HL-60/S4 treated with phorbol 12-myristate 13-acetate at 8.2 ng/mL for 4 days and 3 days (cell line): ENCODE data around the gene UGT1A7.

ENCODE experiments used
- in situ Hi-C: fragments of 300-500 bp; cut with MboI; formaldehyde crosslinking; loops from 2 replicates; pipeline ENCODE4 v1.15.0; 2022; ENCODE audit warnings: low sequenced_read_pairs

Gene UGT1A7

GRCh38 chr2:233760043-233760442 is 78.3 kb downstream of the UGT1A7 start, which contains the start of gene UGT1A1:
TSS of gene UGT1A1 (plus strand) at chr2:233760270. CDS start at chr2:233760288, 18 bp downstream.
- in situ Hi-C loops, result no loop called here

GRCh38 chr2:233761040-233761769 is 79.5 kb downstream of the UGT1A7 start:
- in situ Hi-C loops, result no loop called here

DNA sequence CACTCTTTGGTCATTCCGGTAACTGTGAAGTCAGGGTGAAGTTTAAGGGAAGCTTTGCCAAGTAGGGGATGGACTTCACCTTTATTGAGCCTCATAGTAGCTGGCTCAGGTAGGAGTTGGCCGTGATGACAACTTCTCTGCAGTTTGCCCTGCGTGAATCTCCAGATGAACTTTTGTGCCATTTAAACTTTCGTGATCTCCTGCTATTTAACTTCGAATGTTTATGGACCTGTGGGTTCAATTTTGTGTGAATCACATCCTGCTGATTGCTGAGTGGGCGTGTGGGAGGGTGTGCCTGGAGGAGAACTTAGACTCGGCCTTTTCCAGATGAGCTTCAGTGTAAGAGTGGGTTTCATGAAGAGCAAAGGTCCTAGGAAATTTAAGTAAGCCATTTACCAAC is 82.6 kb downstream of the UGT1A7 start:
- in situ Hi-C loops, result no loop called here

DNA sequence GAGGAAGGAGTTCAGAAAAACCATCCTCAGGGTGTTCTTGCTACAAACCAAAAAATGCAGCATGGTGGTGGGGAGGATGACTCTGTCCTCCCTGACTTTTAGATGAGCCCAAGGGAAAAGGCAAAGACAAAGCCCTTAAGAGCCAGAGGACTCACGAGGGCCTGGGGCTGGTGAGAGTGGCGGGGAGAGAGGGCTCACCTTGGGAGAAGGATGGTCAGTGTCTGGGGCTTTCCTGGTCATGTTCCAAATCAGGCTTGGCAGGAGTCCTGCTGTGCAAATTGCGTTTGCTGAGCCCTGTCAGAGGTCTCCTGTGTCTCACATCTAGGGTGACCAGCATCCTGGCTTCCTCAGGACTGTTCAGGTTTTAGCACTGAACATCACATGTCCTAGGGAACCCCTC is 83.1 kb downstream of the UGT1A7 start:
- in situ Hi-C loops, result no loop called here

- in situ Hi-C loops, result no loop called here
Observed at GRCh38 chr2:233766416-233766815, 84.7 kb downstream of the UGT1A7 start.

- in situ Hi-C loops, result no loop called here
Observed at GRCh38 chr2:233768076-233768475, 86.4 kb downstream of the UGT1A7 start.

GRCh38 chr2:233769260-233769659 is 87.6 kb downstream of the UGT1A7 start:
- in situ Hi-C loops, result no loop called here

DNA sequence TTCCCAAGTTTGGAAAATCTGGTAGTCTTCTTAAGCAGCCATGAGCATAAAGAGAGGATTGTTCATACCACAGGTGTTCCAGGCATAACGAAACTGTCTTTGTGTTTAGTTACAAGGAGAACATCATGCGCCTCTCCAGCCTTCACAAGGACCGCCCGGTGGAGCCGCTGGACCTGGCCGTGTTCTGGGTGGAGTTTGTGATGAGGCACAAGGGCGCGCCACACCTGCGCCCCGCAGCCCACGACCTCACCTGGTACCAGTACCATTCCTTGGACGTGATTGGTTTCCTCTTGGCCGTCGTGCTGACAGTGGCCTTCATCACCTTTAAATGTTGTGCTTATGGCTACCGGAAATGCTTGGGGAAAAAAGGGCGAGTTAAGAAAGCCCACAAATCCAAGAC is 90.5 kb downstream of the UGT1A7 start:
- in situ Hi-C loops, result no loop called here

DNA sequence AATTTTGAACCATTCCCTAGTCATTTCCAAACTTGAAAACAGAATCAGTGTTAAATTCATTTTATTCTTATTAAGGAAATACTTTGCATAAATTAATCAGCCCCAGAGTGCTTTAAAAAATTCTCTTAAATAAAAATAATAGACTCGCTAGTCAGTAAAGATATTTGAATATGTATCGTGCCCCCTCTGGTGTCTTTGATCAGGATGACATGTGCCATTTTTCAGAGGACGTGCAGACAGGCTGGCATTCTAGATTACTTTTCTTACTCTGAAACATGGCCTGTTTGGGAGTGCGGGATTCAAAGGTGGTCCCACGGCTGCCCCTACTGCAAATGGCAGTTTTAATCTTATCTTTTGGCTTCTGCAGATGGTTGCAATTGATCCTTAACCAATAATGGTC is 90.9 kb downstream of the UGT1A7 start:
- in situ Hi-C loops, result no loop called here

DNA sequence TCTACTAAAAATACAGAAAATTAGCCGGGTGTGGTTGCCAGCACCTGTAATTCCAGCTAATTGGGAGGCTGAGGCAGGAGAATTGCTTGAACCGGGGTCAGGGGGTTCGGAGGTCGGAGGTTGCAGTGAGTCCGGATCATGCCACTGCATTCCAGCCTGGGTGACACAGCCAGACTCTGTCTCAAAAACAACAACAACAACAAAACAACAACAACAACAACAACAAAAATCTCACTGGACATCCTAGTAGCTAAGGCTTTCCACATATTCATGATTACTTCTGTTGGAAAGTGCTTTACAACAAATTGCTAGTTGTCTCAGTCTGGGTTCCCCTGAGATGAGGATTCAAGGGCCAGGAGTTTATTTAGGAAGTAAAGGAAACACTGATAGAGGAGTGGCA is 92.2 kb downstream of the UGT1A7 start:
- in situ Hi-C loops, result no loop called here

GRCh38 chr2:233775414-233775813 is 93.7 kb downstream of the UGT1A7 start:
- in situ Hi-C loops, result no loop called here

- in situ Hi-C loops, result no loop called here
Observed at GRCh38 chr2:233778030-233778429, 96.3 kb downstream of the UGT1A7 start, which contains the start of gene MROH2A. TSS of gene MROH2A (plus strand) at chr2:233778330. CDS start at chr2:233779359, 1,029 bp downstream.

DNA sequence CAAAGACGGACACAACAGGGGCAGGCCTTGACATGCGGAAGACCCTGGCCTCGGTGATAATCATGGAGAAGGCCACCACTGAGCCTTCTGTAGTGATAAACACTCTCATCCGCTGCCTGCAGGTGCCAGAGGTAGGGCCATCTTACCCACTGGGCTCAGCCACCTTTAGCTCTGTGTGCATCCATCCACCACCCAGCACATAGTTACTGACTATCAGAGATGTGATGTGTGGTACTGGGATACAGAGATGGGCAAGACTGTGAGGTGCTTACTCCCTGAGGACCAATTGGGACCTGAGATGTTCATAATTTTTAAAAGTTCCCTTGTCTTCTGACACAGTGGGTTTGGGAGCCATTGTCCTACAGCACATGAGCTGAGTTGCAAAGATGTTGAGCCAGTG is 98.0 kb downstream of the UGT1A7 start:
- in situ Hi-C loops, result no loop called here

GRCh38 chr2:233780771-233781170 is 99.1 kb downstream of the UGT1A7 start:
- in situ Hi-C loops, result no loop called here

- in situ Hi-C loops, result no loop called here
Observed at GRCh38 chr2:233789554-233789953, 107.9 kb downstream of the UGT1A7 start.

GRCh38 chr2:233791151-233791882 is 109.6 kb downstream of the UGT1A7 start:
- in situ Hi-C loops, result no loop called here

- in situ Hi-C loops, result no loop called here
Observed at GRCh38 chr2:233791883-233792329, 110.2 kb downstream of the UGT1A7 start.

GRCh38 chr2:233792720-233793119 is 111.0 kb downstream of the UGT1A7 start:
- in situ Hi-C loops, result no loop called here

DNA sequence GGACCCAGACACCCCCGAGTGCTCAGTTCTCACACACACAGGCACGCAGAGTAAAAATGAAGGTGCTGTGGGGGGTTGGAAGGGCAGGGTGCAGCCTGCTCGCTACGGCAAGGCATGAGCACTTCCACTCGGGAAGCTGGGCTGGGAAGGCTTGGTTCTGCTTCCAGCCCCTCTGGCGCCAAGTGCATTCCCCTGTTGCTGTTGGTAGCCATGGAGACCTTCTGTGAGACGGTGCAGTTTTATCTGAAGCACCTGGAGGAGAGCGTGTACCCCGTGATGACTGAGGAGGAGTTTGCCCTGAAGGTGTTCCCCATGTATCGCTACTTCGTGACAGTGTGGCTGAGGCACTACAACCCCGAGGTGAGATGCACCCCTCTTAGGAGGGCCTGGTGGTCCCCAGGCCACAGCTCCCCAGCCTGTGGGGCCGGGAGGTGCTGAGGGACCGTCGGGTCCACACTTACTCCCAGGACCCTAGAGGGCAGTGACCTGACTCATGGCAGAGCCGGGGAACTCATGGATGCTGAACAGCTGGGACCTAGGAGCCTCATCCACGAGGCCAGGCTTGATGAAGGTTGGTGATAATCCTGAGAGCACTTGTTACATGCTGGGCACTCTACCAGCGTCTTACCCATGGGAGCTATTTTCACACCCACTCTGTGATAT is 111.9 kb downstream of the UGT1A7 start:
- in situ Hi-C loops, result no loop called here

DNA sequence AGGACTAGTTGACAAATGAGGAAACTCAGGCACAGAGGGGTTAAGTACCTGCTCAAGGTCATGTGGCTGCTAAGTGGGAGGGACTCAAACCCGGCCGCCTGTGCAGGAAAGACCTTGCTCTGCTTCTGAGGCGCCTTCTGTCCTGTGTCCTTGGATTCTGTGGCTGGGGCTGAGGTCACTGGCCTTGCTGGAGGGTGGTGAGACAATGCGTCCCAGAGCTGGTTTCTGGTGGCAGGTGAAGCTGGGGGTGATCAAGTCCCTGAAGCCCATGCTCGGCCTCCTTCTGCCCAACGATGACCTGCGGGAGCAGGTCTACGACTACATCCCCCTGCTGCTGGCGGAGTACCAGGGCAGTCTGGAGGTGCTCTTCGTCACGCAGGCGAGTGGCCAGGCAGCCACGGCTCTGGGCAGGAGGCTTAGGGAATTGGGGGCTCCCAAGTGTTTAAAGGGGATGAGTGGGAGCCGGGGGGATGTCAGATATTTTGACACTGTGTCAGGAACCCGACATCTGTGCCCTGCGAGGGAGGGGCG is 112.5 kb downstream of the UGT1A7 start:
- in situ Hi-C loops, result no loop called here

GRCh38 chr2:233795735-233796171 is 114.1 kb downstream of the UGT1A7 start:
- in situ Hi-C loops, result no loop called here
